T47D (cell line): Measurements from ENCODE around the gene HIVEP3.
"Not testable (repeated sequence)": the region's sequence is repeated elsewhere in the genome, so short reads cannot be mapped to it uniquely, and the experiment has no call there.

ENCODE experiments used
- DNase-seq, 2 experiments: peaks; one replicate each; pipeline versions ENCODE4 v3.0.0 to v3.0.0-alpha.2; 2011 to 2012; ENCODE audit warnings: low read depth in 1 of 2, low spot score in 1 of 2
- JUND ChIP-seq: IDR thresholded peaks from 2 replicates; pipeline ENCODE4 v1.6.1; 2012; ENCODE audit warnings: low read depth
- in situ Hi-C: cut with HindIII; loops from 2 replicates; pipeline ENCODE4 v1.10.0; 2016; ENCODE audit warnings: low sequenced_read_pairs, low pct_unique_long_range_greater_than_20kb

HIVEP3 gene

GRCh38 chr1:41918450-41919043, at the start of gene HIVEP3:
TSS of gene HIVEP3 (minus strand) at chr1:41918922.
- no peak for TF ChIP-seq JUND
- in situ Hi-C loops = no loop called here
- peak; percentile 23 to 46 for DNase-seq

GRCh38 chr1:41964400-41964799, 45.7 kb upstream of the HIVEP3 start:
- in situ Hi-C loops = no loop called here
- TF ChIP-seq JUND = no peak
- DNase-seq = no peak

GRCh38 chr1:41963636-41964035, 44.9 kb upstream of the HIVEP3 start:
- DNase-seq = no peak
- in situ Hi-C loops = no loop called here
- TF ChIP-seq JUND = no peak

GRCh38 chr1:41958015-41958673, 39.4 kb upstream of the HIVEP3 start:
- no peak for TF ChIP-seq JUND
- no peak for DNase-seq
- in situ Hi-C loops = no loop called here

GRCh38 chr1:41957568-41957967, 38.8 kb upstream of the HIVEP3 start:
- in situ Hi-C loops = no loop called here
- TF ChIP-seq JUND = no peak
- no peak for DNase-seq

GRCh38 chr1:41955461-41956159, 36.9 kb upstream of the HIVEP3 start:
- TF ChIP-seq JUND = no peak
- in situ Hi-C loops = no loop called here
- no peak for DNase-seq

GRCh38 chr1:41954533-41954944, 35.8 kb upstream of the HIVEP3 start:
- no peak for DNase-seq
- no peak for TF ChIP-seq JUND
- in situ Hi-C loops = no loop called here

GRCh38 chr1:41953291-41953690, 34.6 kb upstream of the HIVEP3 start:
- in situ Hi-C loops = no loop called here
- no peak for DNase-seq
- no peak for TF ChIP-seq JUND

- in situ Hi-C loops = no loop called here
- TF ChIP-seq JUND = no peak
Observed at GRCh38 chr1:41952208-41952607, 33.5 kb upstream of the HIVEP3 start.

GRCh38 chr1:41951492-41951891, 32.8 kb upstream of the HIVEP3 start:
- in situ Hi-C loops, DNase-seq: not testable (repeated sequence)

More at GRCh38 chr1:41952208-41952607, 33.5 kb upstream of the HIVEP3 start:
- DNase-seq = no peak

GRCh38 chr1:41950820-41951219, 32.1 kb upstream of the HIVEP3 start:
- DNase-seq = no peak
- in situ Hi-C loops = no loop called here
- no peak for TF ChIP-seq JUND

GRCh38 chr1:41945946-41946345, 27.2 kb upstream of the HIVEP3 start:
- in situ Hi-C loops = not testable (repeated sequence)
- peak in 1 of 2 experiments; percentile 74 for DNase-seq

GRCh38 chr1:41943717-41944116, 25.0 kb upstream of the HIVEP3 start:
- no peak for TF ChIP-seq JUND
- in situ Hi-C loops = no loop called here
- no peak for DNase-seq
